Neuronal stem cell (in vitro differentiated cells): Measurements from ENCODE around the gene MRRF.

Experiments
- DNase-seq: peaks from one replicate; pipeline ENCODE4 v3.0.0-alpha.2; 2013; ENCODE audit warnings: low spot score
- H2AFZ ChIP-seq: one replicate; pipeline ENCODE4 v1.6.1; 2013; ENCODE audit warnings: mild to moderate bottlenecking, low read length, inconsistent platforms
- H2AK5ac ChIP-seq: 2 replicates; pipeline ENCODE4 v1.6.1; 2013; ENCODE audit warnings: low read depth, mild to moderate bottlenecking, inconsistent platforms, low read length, moderate library complexity, mixed read lengths
- H2BK120ac ChIP-seq: 2 replicates; pipeline ENCODE4 v1.6.1; 2013; ENCODE audit warnings: low read depth, mild to moderate bottlenecking, inconsistent platforms, low read length, moderate library complexity, mixed read lengths
- H2BK12ac ChIP-seq: one replicate; pipeline ENCODE4 v1.6.1; 2013; ENCODE audit warnings: low read length, inconsistent platforms
- H2BK15ac ChIP-seq: 2 replicates; pipeline ENCODE4 v1.6.1; 2013; ENCODE audit warnings: mild to moderate bottlenecking, low read length, inconsistent platforms, mixed read lengths
- H2BK5ac ChIP-seq: one replicate; pipeline ENCODE4 v1.6.1; 2013; ENCODE audit warnings: inconsistent platforms, mild to moderate bottlenecking, low read length, moderate library complexity
- H3K14ac ChIP-seq: one replicate; pipeline ENCODE4 v1.6.1; 2013; ENCODE audit warnings: low read length, inconsistent platforms
- H3K18ac ChIP-seq: 2 replicates; pipeline ENCODE4 v1.6.1; 2013; ENCODE audit warnings: low read length, inconsistent platforms
- H3K23ac ChIP-seq: 2 replicates; pipeline ENCODE4 v1.6.1; 2013; ENCODE audit warnings: low read depth, mild to moderate bottlenecking, mixed read lengths, low read length, inconsistent platforms; ENCODE audit not compliant: poor library complexity
- H3K27ac ChIP-seq: replicated peaks from 3 replicates; pipeline ENCODE4 v1.5.1; 2013; ENCODE audit warnings: low read length, inconsistent platforms
- H3K27me3 ChIP-seq, 3 experiments: 2 replicates each; pipeline ENCODE4 v1.6.1; 2013; ENCODE audit warnings: low read length in 3 of 3, mild to moderate bottlenecking in 2 of 3, inconsistent platforms in 1 of 3, low read depth in 1 of 3, mixed read lengths in 1 of 3, moderate library complexity in 1 of 3; ENCODE audit not compliant: control insufficient read depth in 3 of 3, insufficient read depth in 3 of 3
- H3K36me3 ChIP-seq, 2 donors: replicated peaks in 1 of 2; 2 replicates each; pipeline ENCODE4 v1.6.1; 2013; ENCODE audit warnings: low read length in 2 of 2; ENCODE audit not compliant: control insufficient read depth in 2 of 2, insufficient read depth in 2 of 2
- H3K4ac ChIP-seq: 2 replicates; pipeline ENCODE4 v1.6.1; 2013; ENCODE audit warnings: inconsistent platforms, mild to moderate bottlenecking, low read length, moderate library complexity
- H3K4me1 ChIP-seq, 2 donors: 1 replicate in 1 of 2; 2 replicates in 1 of 2; pipeline ENCODE4 v1.6.1; 2013; ENCODE audit warnings: low read length in 2 of 2, low read depth in 1 of 2; ENCODE audit not compliant: control insufficient read depth in 2 of 2, insufficient read depth in 1 of 2
- H3K4me2 ChIP-seq: one replicate; pipeline ENCODE4 v1.6.1; 2013; ENCODE audit warnings: mild to moderate bottlenecking, low read length, inconsistent platforms; ENCODE audit not compliant: insufficient read depth, poor library complexity, severe bottlenecking
- H3K4me3 ChIP-seq, 2 donors: 2 replicates each; pipeline ENCODE4 v1.5.1; 2013; ENCODE audit warnings: low read length in 2 of 2, mild to moderate bottlenecking in 2 of 2, inconsistent platforms in 1 of 2, moderate library complexity in 1 of 2
- H3K79me1 ChIP-seq: one replicate; pipeline ENCODE4 v1.6.1; 2013; ENCODE audit warnings: low read depth, mild to moderate bottlenecking, inconsistent platforms, low read length, moderate library complexity
- H3K9ac ChIP-seq: one replicate; pipeline ENCODE4 v1.6.1; 2013; ENCODE audit warnings: mild to moderate bottlenecking, low read depth, low read length, inconsistent platforms; ENCODE audit not compliant: poor library complexity
- H3K9me3 ChIP-seq, 2 donors: replicated peaks in 1 of 2; 2 replicates each; pipeline versions ENCODE3 to v1.6.1; 2013; ENCODE audit warnings: low read length in 2 of 2, mild to moderate bottlenecking in 2 of 2, inconsistent platforms in 1 of 2, low read depth in 1 of 2, mixed read lengths in 1 of 2, moderate library complexity in 1 of 2; ENCODE audit not compliant: control insufficient read depth in 2 of 2, insufficient read depth in 1 of 2
- H4K8ac ChIP-seq: one replicate; pipeline ENCODE4 v1.6.1; 2013; ENCODE audit warnings: low read depth, mild to moderate bottlenecking, inconsistent platforms, low read length, moderate library complexity
- H4K91ac ChIP-seq: one replicate; pipeline ENCODE4 v1.6.1; 2013; ENCODE audit warnings: low read length, low read depth, mild to moderate bottlenecking, inconsistent platforms; ENCODE audit not compliant: poor library complexity
- WGBS, 2 donors: extraction: QIAGEN DNeasy Blood & Tissue Kit; methylation state at CpG; one replicate each; pipeline ENCODE4 v1.1.7; 2013; ENCODE audit warnings: missing lambda C conversion rate in 2 of 2, mixed read lengths in 1 of 2; ENCODE audit not compliant: insufficient read length in 2 of 2, insufficient replicate concordance in 1 of 2; ENCODE audit errors: extremely low coverage in 2 of 2; 5-methylcytosine and 5-hydroxymethylcytosine counted together

Gene MRRF

DNA sequence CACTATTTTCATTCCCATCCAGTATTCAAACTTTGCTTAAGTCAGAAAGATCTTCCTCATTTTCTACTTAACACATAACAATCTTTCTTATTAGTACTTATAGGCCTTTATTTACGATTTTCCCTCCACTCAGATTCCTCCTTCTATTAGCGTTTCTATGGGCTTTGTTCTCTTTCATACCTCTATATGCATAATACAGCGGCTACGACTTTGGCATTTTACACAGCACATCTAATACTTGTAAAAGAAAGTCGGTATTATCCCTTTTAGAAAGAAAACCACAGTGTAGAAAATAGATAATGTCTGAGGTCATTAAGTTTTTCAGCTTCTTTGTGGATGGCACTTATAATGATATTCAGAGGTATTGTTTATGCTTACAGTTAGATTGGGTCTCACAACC, 8.5 kb upstream of the MRRF start:
- Histone ChIP-seq H2AK5ac (no peak overlapping the region), H3K9me3 (no peaks in the 10 kb centered on the region), H2BK12ac (no peak overlapping the region), H4K91ac (no peak overlapping the region), H3K18ac (no peak overlapping the region), H3K27me3 (no peaks in the 10 kb centered on the region), H4K8ac (no peak overlapping the region), H3K36me3 (peaks cover 2 to 72% of the 10 kb centered on the region in 2 donors), H3K23ac (no peak overlapping the region), H3K14ac (no peak overlapping the region), H3K4me3 (no peak overlapping the region), H2AFZ (no peak overlapping the region), H2BK5ac (no peak overlapping the region), H3K27ac (no peak overlapping the region), H3K4me2 (no peak overlapping the region), H3K9ac (no peak overlapping the region), H3K79me1 (no peaks in the 10 kb centered on the region), H3K4ac (no peak overlapping the region), H2BK15ac (no peak overlapping the region), H3K4me1 (no peaks in the 10 kb centered on the region), H2BK120ac (no peak overlapping the region)
- no peak for DNase-seq
- WGBS, 2 donors, result 100% methylated on average over 1 of the region's 5 CpGs; no CpG with 5 or more reads in 1 of the 2 donors

DNA sequence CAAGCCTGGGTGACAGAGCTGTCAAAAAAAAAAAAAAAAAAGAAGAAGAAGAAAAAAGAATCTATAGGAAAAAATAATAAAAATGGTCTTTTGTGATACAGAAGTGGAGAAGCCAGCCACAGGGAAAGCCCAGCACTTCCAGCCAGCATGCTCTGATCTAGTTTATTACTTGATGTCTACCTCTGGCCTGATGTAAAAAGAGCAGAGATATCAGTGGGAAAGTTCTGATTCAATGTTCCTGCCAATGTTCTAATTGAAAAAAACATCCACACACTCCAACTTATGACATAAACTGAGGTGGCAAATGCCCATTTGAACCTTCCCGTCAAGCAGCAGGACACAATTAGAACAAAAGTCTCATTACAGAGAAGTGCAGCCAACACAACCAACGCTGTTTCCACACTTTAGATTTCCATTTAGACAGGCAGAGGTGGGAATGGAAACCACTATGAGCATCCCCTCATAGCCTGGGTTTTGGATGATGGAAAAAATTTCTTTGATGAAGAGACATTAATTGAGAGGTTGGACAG, 5.7 kb upstream of the MRRF start:
- Histone ChIP-seq H2AFZ (no peak overlapping the region), H3K4me1 (no peaks in the 10 kb centered on the region), H2BK12ac (no peak overlapping the region), H3K4me3 (no peak overlapping the region), H3K79me1 (no peaks in the 10 kb centered on the region), H3K4ac (no peak overlapping the region), H4K8ac (no peak overlapping the region), H3K14ac (no peak overlapping the region), H3K4me2 (no peak overlapping the region), H3K9me3 (no peaks in the 10 kb centered on the region), H3K18ac (no peak overlapping the region), H4K91ac (no peak overlapping the region), H2BK120ac (no peak overlapping the region), H3K23ac (no peak overlapping the region), H2BK5ac (no peak overlapping the region), H3K27ac (no peak overlapping the region), H3K36me3 (peaks cover 0 to 62% of the 10 kb centered on the region in 2 donors), H3K27me3 (no peaks in the 10 kb centered on the region), H2AK5ac (no peak overlapping the region), H2BK15ac (no peak overlapping the region), H3K9ac (no peak overlapping the region)
- no peak for DNase-seq
- WGBS, 2 donors, result no CpG with 5 or more reads among the region's 2 CpGs

DNA sequence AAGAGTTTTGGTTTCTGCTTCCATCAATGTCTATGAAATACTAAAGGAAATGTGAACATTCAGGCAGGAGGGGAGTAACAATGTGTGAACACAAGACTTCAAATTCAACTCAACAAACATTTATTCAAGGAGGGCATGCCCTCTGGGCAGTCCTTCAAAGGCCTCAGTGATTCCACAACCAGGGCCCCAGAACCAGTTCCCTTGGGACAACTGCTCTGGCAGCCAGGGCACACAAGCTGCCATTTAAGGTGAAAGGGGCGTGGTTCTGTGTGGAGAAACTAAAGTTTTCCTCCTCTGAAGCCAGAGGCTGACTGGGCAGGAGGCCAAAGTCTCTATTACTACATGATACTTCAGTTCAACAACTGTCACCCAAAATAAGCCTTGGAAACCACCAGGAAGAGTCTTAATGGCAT, 3.2 kb upstream of the MRRF start:
- no peak overlapping the region for H3K18ac ChIP-seq
- no peak overlapping the region for H2AFZ ChIP-seq
- no peak for DNase-seq
- no peak overlapping the region for H3K23ac ChIP-seq
- peaks cover 0 to 48% of the 10 kb centered on the region in 2 donors for H3K36me3 ChIP-seq
- H2BK5ac ChIP-seq, result no peak overlapping the region
- H3K9ac ChIP-seq, result no peak overlapping the region
- H2BK12ac ChIP-seq, result no peak overlapping the region
- no CpG with 5 or more reads among the region's 1 CpG for WGBS, 2 donors
- no peak overlapping the region for H4K8ac ChIP-seq
- H3K27ac ChIP-seq, result no peak overlapping the region
- H3K14ac ChIP-seq, result no peak overlapping the region
- H3K27me3 ChIP-seq, result no peaks in the 10 kb centered on the region
- H3K9me3 ChIP-seq, result no peaks in the 10 kb centered on the region
- no peak overlapping the region for H2AK5ac ChIP-seq
- H4K91ac ChIP-seq, result no peak overlapping the region
- H3K4me1 ChIP-seq, result peaks cover 0 to 4% of the 10 kb centered on the region in 2 donors
- H2BK120ac ChIP-seq, result no peak overlapping the region
- H2BK15ac ChIP-seq, result no peak overlapping the region
- H3K79me1 ChIP-seq, result no peaks in the 10 kb centered on the region
- no peak overlapping the region for H3K4me3 ChIP-seq
- H3K4me2 ChIP-seq, result no peak overlapping the region
- H3K4ac ChIP-seq, result no peak overlapping the region

- H3K4ac ChIP-seq, result no peak overlapping the region
- H3K27me3 ChIP-seq, result no peaks in the 10 kb centered on the region
- H2BK5ac ChIP-seq, result no peak overlapping the region
- no peaks in the 10 kb centered on the region for H3K79me1 ChIP-seq
- no peak overlapping the region for H2BK12ac ChIP-seq
- H4K8ac ChIP-seq, result no peak overlapping the region
- H3K9me3 ChIP-seq, result no peaks in the 10 kb centered on the region
- H2BK15ac ChIP-seq, result no peak overlapping the region
- H4K91ac ChIP-seq, result no peak overlapping the region
- no peak overlapping the region for H3K14ac ChIP-seq
- no peak overlapping the region for H2AK5ac ChIP-seq
- no peak overlapping the region for H3K4me3 ChIP-seq
- no peak overlapping the region for H3K18ac ChIP-seq
- WGBS, 2 donors, result no CpG with 5 or more reads among the region's 1 CpG
- no peak overlapping the region for H2BK120ac ChIP-seq
- DNase-seq, result no peak
- peaks cover 0 to 48% of the 10 kb centered on the region in 2 donors for H3K36me3 ChIP-seq
- no peak overlapping the region for H3K27ac ChIP-seq
- no peak overlapping the region for H3K4me2 ChIP-seq
- H2AFZ ChIP-seq, result no peak overlapping the region
- no peak overlapping the region for H3K23ac ChIP-seq
- H3K4me1 ChIP-seq, result peaks cover 0 to 4% of the 10 kb centered on the region in 2 donors
- H3K9ac ChIP-seq, result no peak overlapping the region
Observed at GRCh38 chr9:122262073-122262472, 2.6 kb upstream of the MRRF start.
